Measurements from ENCODE around the gene PGA5. TPM values are rescaled to one million over a fixed set of nuclear protein-coding genes. Genes with fewer than 3 reads are reported as not detected.

The PGA5 gene
- total RNA-seq, 1 experiment from 2014 or later = 0.33 TPM

DNA sequence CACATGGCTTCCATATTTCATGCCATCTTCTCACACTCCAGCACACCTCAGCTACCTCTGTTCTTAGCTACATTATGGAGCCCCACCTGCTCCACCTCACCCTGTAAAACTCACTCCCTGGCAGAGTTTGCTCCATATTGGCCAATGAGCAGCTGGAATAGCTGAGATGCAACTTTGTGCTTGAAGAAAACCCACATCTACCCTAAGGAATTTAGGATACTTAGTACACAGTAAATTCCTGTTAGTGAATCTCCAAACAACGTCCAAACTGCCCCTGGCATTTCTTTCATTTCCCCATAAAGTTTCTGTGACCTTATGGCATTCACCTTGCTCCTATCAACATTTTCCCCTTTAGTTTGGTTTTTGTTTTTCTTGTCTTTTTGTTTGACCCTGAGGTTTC is 56.4 kb downstream of the PGA5 start:
- Mint-ChIP-seq H3K27me3 (ENCODE audit: low read depth) (peaks cover 15% of the 10 kb centered on the region), H3K4me3 (no peak overlapping the region; a peak in 1 of 5 replicates), H3K9me3 (no peaks in the 10 kb centered on the region), H3K4me1 (peaks cover 28 to 32% of the 10 kb centered on the region in 2 experiments), H3K27ac (peak overlapping the region in 2 of 3 experiments; percentile 9 to 14; a peak in 3 of 7 replicates), H3K36me3 (ENCODE audit: insufficient read depth in 1 of 3, low read depth in 3 of 3) (peaks cover 21 to 58% (median 45%) of the 10 kb centered on the region in 3 experiments; a peak in 6 of 7 replicates)
- H3K79me2 ChIP-seq (ENCODE audit: insufficient read depth, low read length) = no peaks in the 10 kb centered on the region
- TF ChIP-seq, protein P1, sequence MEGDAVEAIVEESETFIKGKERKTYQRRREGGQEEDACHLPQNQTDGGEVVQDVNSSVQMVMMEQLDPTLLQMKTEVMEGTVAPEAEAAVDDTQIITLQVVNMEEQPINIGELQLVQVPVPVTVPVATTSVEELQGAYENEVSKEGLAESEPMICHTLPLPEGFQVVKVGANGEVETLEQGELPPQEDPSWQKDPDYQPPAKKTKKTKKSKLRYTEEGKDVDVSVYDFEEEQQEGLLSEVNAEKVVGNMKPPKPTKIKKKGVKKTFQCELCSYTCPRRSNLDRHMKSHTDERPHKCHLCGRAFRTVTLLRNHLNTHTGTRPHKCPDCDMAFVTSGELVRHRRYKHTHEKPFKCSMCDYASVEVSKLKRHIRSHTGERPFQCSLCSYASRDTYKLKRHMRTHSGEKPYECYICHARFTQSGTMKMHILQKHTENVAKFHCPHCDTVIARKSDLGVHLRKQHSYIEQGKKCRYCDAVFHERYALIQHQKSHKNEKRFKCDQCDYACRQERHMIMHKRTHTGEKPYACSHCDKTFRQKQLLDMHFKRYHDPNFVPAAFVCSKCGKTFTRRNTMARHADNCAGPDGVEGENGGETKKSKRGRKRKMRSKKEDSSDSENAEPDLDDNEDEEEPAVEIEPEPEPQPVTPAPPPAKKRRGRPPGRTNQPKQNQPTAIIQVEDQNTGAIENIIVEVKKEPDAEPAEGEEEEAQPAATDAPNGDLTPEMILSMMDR (conservative IDR thresholded peaks at IDR 0.05) = no peak
- H3K9me3 ChIP-seq (ENCODE audit: control insufficient read depth, low read depth, low read length) = no peaks in the 10 kb centered on the region
- no peak overlapping the region for H2AK5ac ChIP-seq (ENCODE audit: insufficient read length, low read length)
- no peak overlapping the region for H4K8ac ChIP-seq (replicated peaks; ENCODE audit: insufficient read length, low read depth, low read length)
- H3K27ac ChIP-seq (ENCODE audit: insufficient read length, low read depth, low read length) = no peak overlapping the region
- no peak overlapping the region for H3K14ac ChIP-seq (ENCODE audit: insufficient read depth, low read length)
- DNase-seq = no peak
- H4K5ac ChIP-seq (ENCODE audit: insufficient read length, low read depth, low read length) = no peak overlapping the region
- H3K9ac ChIP-seq (ENCODE audit: extremely low read depth, insufficient read length, low read length) = no peak overlapping the region
- no peak overlapping the region for H3T11ph ChIP-seq (ENCODE audit: low read length)
- H3K4me2 ChIP-seq (ENCODE audit: insufficient read depth, insufficient read length, low read length) = no peak overlapping the region
- H4K20me1 ChIP-seq (ENCODE audit: control insufficient read depth, insufficient read depth, insufficient read length) = no peaks in the 10 kb centered on the region
- H4K91ac ChIP-seq (ENCODE audit: insufficient read length, low read depth, low read length) = no peak overlapping the region
- no peak overlapping the region for H2BK20ac ChIP-seq (ENCODE audit: low read depth, low read length, poor library complexity, severe bottlenecking)
- WGBS (ENCODE audit: extremely low coverage, insufficient read length, low lambda C conversion rate) = no CpG with 5 or more reads among the region's 1 CpG
- H3K79me1 ChIP-seq (ENCODE audit: insufficient read depth, low read depth, low read length, poor library complexity, severe bottlenecking) = no peaks in the 10 kb centered on the region
- H3K23me2 ChIP-seq (ENCODE audit: insufficient read length, low read depth, low read length, poor library complexity, severe bottlenecking) = peaks cover 14% of the 10 kb centered on the region
- H3K4ac ChIP-seq (ENCODE audit: low read depth, low read length) = no peak overlapping the region
- H2BK15ac ChIP-seq (ENCODE audit: low read depth, low read length) = no peak overlapping the region
- no peak overlapping the region for H3K56ac ChIP-seq (ENCODE audit: insufficient read length, low read depth, low read length)
- H3K18ac ChIP-seq (ENCODE audit: insufficient read length, low read depth, low read length) = no peak overlapping the region
- no peak overlapping the region for H3K23ac ChIP-seq (ENCODE audit: insufficient read length, low read depth, low read length)
- H2BK5ac ChIP-seq (ENCODE audit: insufficient read length, low read length) = no peak overlapping the region
- peaks cover 3% of the 10 kb centered on the region; the same call in 1 of the 2 replicates for H3K27me3 ChIP-seq (ENCODE audit: insufficient read depth, low read length)
- no peak overlapping the region for H2BK12ac ChIP-seq (ENCODE audit: insufficient read length, low read depth, low read length)
- H3K4me1 ChIP-seq (ENCODE audit: insufficient read depth, low read length) = no peaks in the 10 kb centered on the region
- no peak overlapping the region for H2BK120ac ChIP-seq (ENCODE audit: low read depth, low read length, poor library complexity, severe bottlenecking)
- H2AFZ ChIP-seq (ENCODE audit: low read length) = no peak overlapping the region
